HG03280 (cell line): ENCODE results near the gene EIF4EBP2.

Source experiments
- ATAC-seq: cut with Tn5 transposase; IDR thresholded peaks from one replicate; pipeline ENCODE4 v1.9.1; 2021; ENCODE audit warnings: mild to moderate bottlenecking, moderate library complexity; ENCODE audit not compliant: unreplicated experiment

Gene EIF4EBP2

GRCh38 chr10:70376436-70377378, 27.2 kb upstream of the EIF4EBP2 start:
- ATAC-seq: no peak

DNA sequence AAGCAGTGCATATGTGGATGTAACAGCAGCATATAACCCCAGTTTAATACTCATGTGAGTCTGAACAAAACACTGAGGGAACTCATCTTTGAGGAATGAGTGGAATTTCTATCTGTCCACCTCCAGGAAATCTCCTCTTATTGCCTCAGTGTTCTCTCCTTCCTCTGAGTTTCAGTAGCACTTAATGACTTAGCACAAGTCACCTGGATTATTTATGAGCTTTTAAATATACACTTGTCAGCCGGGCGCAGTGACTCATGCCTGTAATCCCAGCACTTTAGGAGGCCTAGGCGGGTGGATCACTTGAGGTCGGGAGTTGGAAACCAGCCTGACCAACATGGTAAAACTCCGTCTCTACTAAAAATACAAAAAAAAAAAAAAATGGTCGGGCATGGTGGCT, 25.8 kb upstream of the EIF4EBP2 start:
- no peak for ATAC-seq

- ATAC-seq: no peak
These were observed 24.3 kb upstream of the EIF4EBP2 start for GRCh38 chr10:70379581-70380176.

GRCh38 chr10:70380350-70381135, 23.4 kb upstream of the EIF4EBP2 start:
- no peak for ATAC-seq

DNA sequence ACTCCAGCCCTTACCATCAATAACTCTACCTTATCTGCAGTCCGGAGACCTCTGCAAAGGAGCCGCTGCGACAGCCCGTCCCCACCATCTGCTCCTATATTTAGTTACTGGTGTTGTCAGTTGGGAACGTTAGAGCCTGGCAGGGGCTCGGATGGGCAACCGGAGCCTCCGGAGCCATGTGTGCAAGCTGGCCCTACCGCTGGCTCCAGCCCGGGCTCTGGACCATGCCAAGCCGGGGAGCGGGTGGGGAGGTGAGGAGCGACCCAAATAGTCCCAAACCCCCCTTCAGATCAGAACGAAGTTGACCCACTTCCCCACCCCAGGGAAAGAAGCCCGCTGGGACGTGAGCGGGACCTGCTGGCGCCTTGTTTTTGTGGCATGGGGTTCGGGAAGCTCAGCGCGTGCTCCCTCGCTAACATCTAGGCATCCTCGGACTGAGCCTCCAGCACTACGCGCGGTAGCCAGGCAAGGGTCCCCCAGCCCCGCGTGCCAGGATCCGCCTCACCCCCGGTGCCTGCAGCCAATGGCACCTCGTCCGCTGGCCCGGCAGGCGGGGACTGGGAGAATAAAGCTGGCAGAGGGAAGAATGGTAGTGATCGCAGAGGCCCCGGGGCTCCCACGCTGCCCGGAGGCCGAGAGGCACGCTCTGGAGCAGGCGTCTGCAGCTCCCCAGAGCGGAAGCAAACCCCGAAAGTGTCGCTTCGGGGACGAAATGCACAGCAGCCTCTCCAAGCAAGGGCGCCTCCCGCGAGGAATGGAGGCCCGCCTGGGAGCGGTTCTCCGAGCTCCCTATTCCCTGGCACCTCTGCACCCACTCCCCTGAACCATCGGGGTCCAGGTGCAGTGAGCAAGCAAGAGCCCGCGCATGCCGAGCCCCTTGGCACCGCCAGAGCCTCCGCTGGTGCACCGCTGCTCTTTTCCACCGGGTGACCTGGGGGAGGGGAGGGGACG, 22.2 kb upstream of the EIF4EBP2 start:
- peak; percentile 42 for ATAC-seq

DNA sequence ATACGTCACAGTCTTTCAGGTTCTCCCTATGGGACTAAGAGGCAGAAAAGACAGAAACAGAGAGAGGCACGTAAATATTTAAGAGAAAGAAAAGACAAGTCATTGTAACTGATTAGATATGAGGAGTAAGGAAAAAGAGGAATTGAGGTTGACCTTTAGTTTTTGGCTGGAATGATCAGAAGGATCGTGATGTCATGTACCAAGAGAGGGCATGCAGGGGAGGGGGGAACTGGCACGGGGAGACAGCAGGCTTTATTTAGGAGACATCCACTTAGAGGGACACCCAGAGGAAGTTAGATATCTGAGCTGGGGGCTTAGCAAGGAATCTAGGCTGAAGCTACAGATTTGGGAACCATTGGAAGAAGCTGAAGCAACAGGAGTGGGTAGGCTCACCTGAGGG, 12.3 kb upstream of the EIF4EBP2 start:
- ATAC-seq: no peak

GRCh38 chr10:70396140-70396539, 7.8 kb upstream of the EIF4EBP2 start:
- ATAC-seq: no peak

GRCh38 chr10:70399177-70399576, 4.8 kb upstream of the EIF4EBP2 start:
- ATAC-seq: no peak

- ATAC-seq: no peak
These were observed 386 bp upstream of the EIF4EBP2 start for GRCh38 chr10:70403483-70404035.

GRCh38 chr10:70404787-70405036, 767 bp downstream of the EIF4EBP2 start:
- ATAC-seq: no peak

DNA sequence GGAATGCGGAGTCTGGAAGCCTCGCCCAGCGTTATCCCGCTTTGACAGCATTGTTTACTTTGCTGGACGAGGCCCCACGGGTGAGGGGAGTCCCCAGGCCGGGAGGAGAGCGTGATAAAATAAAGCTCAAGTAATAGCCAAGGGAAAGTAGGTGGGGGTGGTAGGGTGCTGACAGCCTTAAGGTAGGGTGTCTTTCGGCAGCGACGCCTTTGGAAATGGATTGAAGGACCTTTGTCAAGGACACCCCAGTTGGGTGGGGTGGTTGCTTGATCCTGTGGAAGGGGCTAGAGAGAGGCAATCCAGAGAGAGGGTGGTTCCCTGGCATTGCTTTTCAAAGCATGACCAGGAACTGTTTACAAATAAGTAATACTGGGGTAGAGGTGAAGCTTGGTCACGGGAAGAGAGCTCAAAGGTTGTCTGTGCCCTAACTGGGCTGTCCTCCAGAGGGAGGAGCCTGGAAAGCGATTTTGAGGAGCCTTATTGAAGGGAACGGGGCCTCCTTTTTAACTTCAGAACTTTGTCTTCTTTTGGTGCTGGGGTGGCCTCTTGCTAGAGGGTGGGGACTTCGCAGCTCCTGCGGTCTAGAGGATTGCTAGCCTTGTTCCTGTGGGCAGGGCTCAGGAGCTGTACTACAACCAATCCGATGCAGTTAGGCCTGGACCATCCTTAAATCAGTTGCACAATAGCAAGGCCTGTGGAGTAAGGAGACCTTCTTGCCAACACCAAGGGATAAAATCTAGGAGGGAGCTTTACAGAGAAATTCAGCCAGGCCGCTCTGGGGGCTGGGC, 1.3 kb downstream of the EIF4EBP2 start:
- ATAC-seq: no peak

DNA sequence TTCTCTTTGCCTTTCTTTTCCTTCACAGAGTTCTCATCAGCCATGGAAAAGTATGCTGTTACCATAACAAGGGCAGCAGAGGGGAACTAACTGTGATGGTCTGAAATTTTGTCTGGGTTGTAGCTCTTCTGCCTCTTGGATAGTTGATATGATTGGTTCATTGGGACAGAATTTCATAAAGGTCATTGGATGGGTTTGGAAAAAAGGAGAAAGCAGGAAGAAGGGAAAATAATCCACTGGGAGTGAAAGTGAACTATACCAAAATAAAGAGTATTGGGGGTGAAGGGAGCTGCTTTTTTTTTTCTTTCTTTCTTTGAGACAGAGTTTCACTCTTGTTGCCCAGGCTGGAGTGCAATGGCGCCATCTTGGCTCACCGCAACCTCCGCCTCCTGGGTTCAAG, 5.8 kb downstream of the EIF4EBP2 start:
- no peak for ATAC-seq

DNA sequence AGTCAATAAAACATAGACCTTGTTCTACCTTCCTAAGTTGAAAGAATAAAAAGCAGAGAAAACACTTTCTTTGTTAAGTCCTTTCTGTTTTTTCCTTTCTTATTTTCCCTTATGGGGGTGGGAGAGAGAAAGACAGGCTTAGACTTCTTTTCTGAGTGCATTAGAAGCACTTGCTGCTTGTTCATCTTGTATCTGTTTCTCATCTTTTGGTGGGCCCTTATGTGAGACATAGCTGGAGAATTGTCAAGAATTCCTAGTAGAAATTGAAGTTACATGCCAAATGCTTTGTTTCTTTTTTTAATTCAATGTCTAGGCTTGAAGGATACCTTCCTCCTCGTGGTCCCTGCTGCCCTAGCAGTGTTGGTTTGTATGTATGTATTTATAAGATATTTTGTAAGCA, 6.7 kb downstream of the EIF4EBP2 start:
- no peak for ATAC-seq

GRCh38 chr10:70412356-70412755, 8.4 kb downstream of the EIF4EBP2 start:
- ATAC-seq: no peak

DNA sequence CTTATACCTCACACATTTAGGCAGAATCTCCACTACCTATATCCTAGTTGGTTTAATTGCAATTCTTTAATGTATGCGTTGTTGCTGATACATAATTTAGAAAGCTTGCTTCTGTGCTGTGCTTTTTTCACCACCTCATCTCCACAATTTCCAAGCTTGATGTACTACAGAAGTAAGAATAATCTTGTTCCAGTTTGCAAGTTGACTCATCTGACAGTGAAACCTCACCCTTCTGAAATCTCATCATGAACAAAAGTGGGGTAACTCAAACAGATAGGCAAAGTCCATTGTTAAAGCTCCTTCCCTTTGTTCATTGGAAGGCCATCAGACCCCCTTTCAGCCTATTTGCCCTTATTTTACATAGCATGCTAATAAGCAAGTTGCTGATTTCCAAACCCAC, 13.6 kb downstream of the EIF4EBP2 start:
- ATAC-seq: no peak

- ATAC-seq: no peak
These were observed 14.3 kb downstream of the EIF4EBP2 start for GRCh38 chr10:70418229-70418628.

DNA sequence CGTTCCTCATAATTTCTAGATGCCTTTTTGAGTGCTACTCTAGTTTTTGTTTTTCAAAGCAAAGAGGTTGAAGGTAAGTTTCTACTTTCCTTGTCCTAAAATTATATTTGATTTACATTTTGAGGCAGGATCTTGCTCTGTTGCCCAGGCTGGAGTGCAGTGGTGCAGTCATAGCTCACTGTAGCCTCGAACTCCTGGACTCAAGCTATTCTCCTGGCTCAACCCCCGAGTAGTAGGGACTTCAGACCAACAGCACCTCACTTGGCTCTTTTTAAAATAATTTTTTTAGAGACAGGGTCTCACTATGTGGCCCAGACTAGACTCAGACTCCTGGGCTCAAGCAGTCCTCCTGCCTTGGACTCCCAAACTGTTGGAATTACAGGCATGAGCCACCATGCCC, 14.8 kb downstream of the EIF4EBP2 start:
- ATAC-seq: no peak

GRCh38 chr10:70424320-70424719, 20.4 kb downstream of the EIF4EBP2 start:
- ATAC-seq: no peak

DNA sequence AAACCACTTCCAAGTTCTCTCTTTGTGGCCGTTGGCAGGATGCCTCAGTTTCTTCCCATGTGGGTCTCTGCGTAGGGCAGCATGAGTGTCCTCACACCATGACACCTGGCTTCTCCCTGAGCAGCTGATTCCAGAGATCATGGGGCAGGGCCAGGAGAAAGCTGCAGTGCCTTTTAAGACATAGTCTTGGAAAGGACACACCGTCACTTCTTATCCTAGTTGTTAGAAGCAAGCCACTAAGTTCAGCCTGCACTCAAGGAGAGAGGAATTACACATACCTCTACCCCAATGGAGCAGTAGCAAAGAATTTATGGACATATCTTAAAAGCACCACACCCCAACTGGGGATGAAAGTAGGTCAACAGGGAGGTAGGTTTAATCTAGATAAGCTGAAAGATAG, 21.2 kb downstream of the EIF4EBP2 start:
- no peak for ATAC-seq

GRCh38 chr10:70426823-70427222, 22.9 kb downstream of the EIF4EBP2 start:
- ATAC-seq: no peak
